GM23338 (cell line): ENCODE results near the gene CDKN2D. TPM values are rescaled to one million over a fixed set of nuclear protein-coding genes. Genes with fewer than 3 reads are reported as not detected.

ENCODE experiments used
- ATAC-seq: fragments of 200-7000 bp; cut with Tn5 transposase; 3 replicates; pipeline ENCODE4 v1.9.1; 2020
- DNase-seq: peaks from one replicate; pipeline ENCODE4 v3.0.0-alpha.2; 2015; ENCODE audit warnings: low spot score
- H2AFZ ChIP-seq: fragments of 200-600 bp; sonication (generic); 2 replicates; pipeline ENCODE4 v1.8.0; 2016; ENCODE audit warnings: antibody characterized with exemption, mild to moderate bottlenecking, moderate library complexity
- H3F3A ChIP-seq: fragments of 200-600 bp; sonication (generic); replicated peaks from 2 replicates; pipeline ENCODE4 v1.8.0; 2017; ENCODE audit warnings: antibody characterized with exemption, mixed run types, low read depth
- H3K27ac ChIP-seq: fragments of 200-600 bp; sonication (generic); 2 replicates; pipeline ENCODE4 v1.6.1; 2016; ENCODE audit warnings: low read depth
- H3K27me3 ChIP-seq: fragments of 200-600 bp; sonication (generic); 2 replicates; pipeline ENCODE4 v1.8.0; 2016; ENCODE audit warnings: mild to moderate bottlenecking, mixed run types, moderate library complexity; ENCODE audit not compliant: insufficient read depth
- H3K36me3 ChIP-seq: fragments of 200-600 bp; sonication (generic); 2 replicates; pipeline ENCODE4 v1.8.0; 2016; ENCODE audit warnings: mild to moderate bottlenecking; ENCODE audit not compliant: insufficient read depth
- H3K4me1 ChIP-seq: fragments of 200-600 bp; sonication (generic); 2 replicates; pipeline ENCODE4 v1.8.0; 2016; ENCODE audit warnings: mild to moderate bottlenecking, moderate library complexity; ENCODE audit not compliant: insufficient read depth
- H3K4me2 ChIP-seq: fragments of 200-600 bp; sonication (generic); 2 replicates; pipeline ENCODE4 v1.7.1; 2017; ENCODE audit warnings: mixed run types
- H3K4me3 ChIP-seq: fragments of 200-600 bp; sonication (generic); 2 replicates; pipeline ENCODE4 v1.6.1; 2016; ENCODE audit warnings: mixed run types
- H3K79me2 ChIP-seq: fragments of 200-600 bp; sonication (generic); replicated peaks from 2 replicates; pipeline ENCODE4 v1.8.0; 2017; ENCODE audit warnings: mild to moderate bottlenecking; ENCODE audit not compliant: insufficient read depth
- H3K9me2 ChIP-seq: fragments of 200-600 bp; sonication (generic); 2 replicates; pipeline ENCODE4 v1.8.0; 2017; ENCODE audit not compliant: insufficient read depth
- H4K20me1 ChIP-seq: fragments of 200-600 bp; sonication (generic); replicated peaks from 2 replicates; pipeline ENCODE4 v1.8.0; 2017; ENCODE audit warnings: mild to moderate bottlenecking; ENCODE audit not compliant: insufficient read depth
- H3K27ac Mint-ChIP-seq: 2 replicates; pipeline ENCODE4 v1.8.0; 2020; ENCODE audit warnings: inconsistent platforms, mild to moderate bottlenecking, moderate library complexity, mixed read lengths
- H3K27me3 Mint-ChIP-seq: 3 replicates; pipeline ENCODE4 v1.8.0; 2022; ENCODE audit warnings: low read depth, mild to moderate bottlenecking, moderate library complexity, mixed read lengths, inconsistent platforms; ENCODE audit not compliant: insufficient read depth, poor library complexity
- H3K36me3 Mint-ChIP-seq: 3 replicates; pipeline ENCODE4 v1.8.0; 2021; ENCODE audit warnings: low read depth, mild to moderate bottlenecking, inconsistent platforms, moderate library complexity, mixed read lengths
- H3K4me1 Mint-ChIP-seq: 3 replicates; pipeline ENCODE4 v1.8.0; 2020; ENCODE audit warnings: mild to moderate bottlenecking, inconsistent platforms, mixed read lengths
- H3K4me3 Mint-ChIP-seq: 3 replicates; pipeline ENCODE4 v1.8.0; 2021; ENCODE audit warnings: moderate library complexity, mild to moderate bottlenecking, inconsistent platforms, mixed read lengths
- H3K9me3 Mint-ChIP-seq: 3 replicates; pipeline ENCODE4 v1.8.0; 2020; ENCODE audit warnings: moderate library complexity, mild to moderate bottlenecking, inconsistent platforms, mixed read lengths
- CREB1 ChIP-seq: fragments of 250-450 bp; sonication (Bioruptor Pico); IDR thresholded peaks from 2 replicates; pipeline ENCODE4 v1.5.0; 2020; ENCODE audit warnings: low read depth, mild to moderate bottlenecking, moderate library complexity
- EZH2 ChIP-seq: fragments of 200-600 bp; sonication (generic); IDR thresholded peaks from one replicate; pipeline ENCODE4 v1.8.0; 2017; ENCODE audit warnings: antibody characterized with exemption, mild to moderate bottlenecking, low read depth; ENCODE audit not compliant: unreplicated experiment
- EZH2phosphoT487 ChIP-seq: fragments of 200-600 bp; sonication (generic); IDR thresholded peaks from one replicate; pipeline ENCODE4 v1.8.1; 2018; ENCODE audit warnings: antibody characterized with exemption; ENCODE audit not compliant: unreplicated experiment
- JUNB ChIP-seq: IDR thresholded peaks from one replicate; pipeline ENCODE4 v1.6.1; 2016; ENCODE audit warnings: antibody characterized with exemption; ENCODE audit not compliant: unreplicated experiment
- NANOG ChIP-seq: IDR thresholded peaks from 2 replicates; pipeline ENCODE4 v1.6.1; 2016; ENCODE audit warnings: antibody characterized with exemption, borderline replicate concordance
- POLR2AphosphoS5 ChIP-seq: IDR thresholded peaks from 2 replicates; pipeline ENCODE4 v1.6.1; 2016; ENCODE audit warnings: antibody characterized with exemption, low read depth
- STAT1 ChIP-seq: IDR thresholded peaks from one replicate; pipeline ENCODE4 v1.6.1; 2016; ENCODE audit warnings: antibody characterized with exemption; ENCODE audit not compliant: unreplicated experiment
- ZNF114 ChIP-seq: fragments of 250-450 bp; sonication (Bioruptor Pico); IDR thresholded peaks from 2 replicates; pipeline ENCODE4 v1.5.0; 2020; ENCODE audit warnings: mild to moderate bottlenecking, moderate library complexity
- ZNF331 ChIP-seq: fragments of 250-450 bp; sonication (Bioruptor Pico); IDR thresholded peaks from 2 replicates; pipeline ENCODE4 v1.5.0; 2020; ENCODE audit warnings: low read depth, mild to moderate bottlenecking, moderate library complexity
- polyA plus RNA-seq: library from polyadenylated mRNA; unstranded; fragments of >200 nt; fragmentation: Nextera tagmentation; extraction: Ambion mirVana; gene quantifications from 2 replicates; pipeline ENCODE4 v1.2.1, GENCODE V29; 2016
- total RNA-seq: library from RNA; depleted of rRNA; stranded (reverse); fragments of >200 nt; shearing (Covaris generic); gene quantifications from 2 replicates; pipeline ENCODE4 v1.2.3, GENCODE V29; 2014
- TF ChIP-seq, protein P1 (sequence below), 2 experiments: fragments of 200-600 bp in 1 of 2; sonication (generic) in 1 of 2; conservative IDR thresholded peaks; 2 replicates each; pipeline versions ENCODE4 v1.5.1 to v1.6.1; 2016 to 2017; ENCODE audit warnings: antibody characterized with exemption in 2 of 2, low read depth in 2 of 2, mild to moderate bottlenecking in 2 of 2, moderate library complexity in 1 of 2
- TF ChIP-seq, protein P2 (sequence below): IDR thresholded peaks from one replicate; pipeline ENCODE4 v1.6.1; 2018; ENCODE audit warnings: antibody characterized with exemption; ENCODE audit not compliant: unreplicated experiment
- TF ChIP-seq, protein P3 (sequence below): IDR thresholded peaks from 2 replicates; pipeline ENCODE4 v1.6.1; 2016; ENCODE audit warnings: antibody characterized with exemption
- TF ChIP-seq, protein P4 (sequence below): fragments of 250-450 bp; sonication (Bioruptor Pico); IDR thresholded peaks from 2 replicates; pipeline ENCODE4 v1.5.0; 2020; ENCODE audit warnings: mild to moderate bottlenecking, moderate library complexity

CDKN2D gene
- total and polyA plus RNA-seq, 2 experiments from 2014 or later, result 1.4 to 4.0 TPM

DNA sequence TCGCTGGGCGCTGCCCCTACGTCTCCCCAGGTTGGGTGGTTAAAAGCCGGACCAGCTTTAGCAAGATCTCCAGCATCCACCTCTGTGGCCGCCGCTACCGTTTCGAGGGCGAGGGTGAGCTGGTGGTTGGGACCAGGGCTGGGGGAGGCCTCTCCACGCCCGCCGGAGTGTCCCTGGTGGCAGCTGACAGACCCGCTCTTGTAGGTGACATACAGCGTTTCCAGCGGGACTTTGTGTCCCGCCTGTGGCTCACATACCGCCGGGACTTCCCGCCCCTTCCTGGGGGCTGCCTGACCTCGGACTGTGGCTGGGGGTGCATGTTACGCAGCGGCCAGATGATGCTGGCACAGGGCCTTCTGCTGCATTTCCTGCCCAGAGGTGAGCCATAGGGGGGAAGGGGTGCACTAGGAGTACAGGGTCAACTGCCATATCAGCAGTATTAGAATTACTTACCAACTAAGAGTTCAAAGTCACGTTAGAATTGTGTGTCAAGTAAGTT is 24.0 kb downstream of the CDKN2D start:
- peaks cover 24% of the 10 kb centered on the region for H3K36me3 Mint-ChIP-seq

More for the DNA sequence above, 24.0 kb downstream of the CDKN2D start:
- Mint-ChIP-seq H3K27ac (no peak overlapping the region), H3K4me1 (no peaks in the 10 kb centered on the region), H3K27me3 (peaks cover 6% of the 10 kb centered on the region), H3K9me3 (no peaks in the 10 kb centered on the region), H3K4me3 (peak overlapping the region; percentile 87)
- peaks cover 17% of the 10 kb centered on the region for H3K79me2 ChIP-seq
- TF ChIP-seq, protein P1, sequence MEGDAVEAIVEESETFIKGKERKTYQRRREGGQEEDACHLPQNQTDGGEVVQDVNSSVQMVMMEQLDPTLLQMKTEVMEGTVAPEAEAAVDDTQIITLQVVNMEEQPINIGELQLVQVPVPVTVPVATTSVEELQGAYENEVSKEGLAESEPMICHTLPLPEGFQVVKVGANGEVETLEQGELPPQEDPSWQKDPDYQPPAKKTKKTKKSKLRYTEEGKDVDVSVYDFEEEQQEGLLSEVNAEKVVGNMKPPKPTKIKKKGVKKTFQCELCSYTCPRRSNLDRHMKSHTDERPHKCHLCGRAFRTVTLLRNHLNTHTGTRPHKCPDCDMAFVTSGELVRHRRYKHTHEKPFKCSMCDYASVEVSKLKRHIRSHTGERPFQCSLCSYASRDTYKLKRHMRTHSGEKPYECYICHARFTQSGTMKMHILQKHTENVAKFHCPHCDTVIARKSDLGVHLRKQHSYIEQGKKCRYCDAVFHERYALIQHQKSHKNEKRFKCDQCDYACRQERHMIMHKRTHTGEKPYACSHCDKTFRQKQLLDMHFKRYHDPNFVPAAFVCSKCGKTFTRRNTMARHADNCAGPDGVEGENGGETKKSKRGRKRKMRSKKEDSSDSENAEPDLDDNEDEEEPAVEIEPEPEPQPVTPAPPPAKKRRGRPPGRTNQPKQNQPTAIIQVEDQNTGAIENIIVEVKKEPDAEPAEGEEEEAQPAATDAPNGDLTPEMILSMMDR (conservative IDR thresholded peaks at IDR 0.05; ENCODE audit: low read depth in 2 of 2), result no peak
- TF ChIP-seq POLR2AphosphoS5, result no peak
- no peak for TF ChIP-seq EZH2
- TF ChIP-seq, protein P2, sequence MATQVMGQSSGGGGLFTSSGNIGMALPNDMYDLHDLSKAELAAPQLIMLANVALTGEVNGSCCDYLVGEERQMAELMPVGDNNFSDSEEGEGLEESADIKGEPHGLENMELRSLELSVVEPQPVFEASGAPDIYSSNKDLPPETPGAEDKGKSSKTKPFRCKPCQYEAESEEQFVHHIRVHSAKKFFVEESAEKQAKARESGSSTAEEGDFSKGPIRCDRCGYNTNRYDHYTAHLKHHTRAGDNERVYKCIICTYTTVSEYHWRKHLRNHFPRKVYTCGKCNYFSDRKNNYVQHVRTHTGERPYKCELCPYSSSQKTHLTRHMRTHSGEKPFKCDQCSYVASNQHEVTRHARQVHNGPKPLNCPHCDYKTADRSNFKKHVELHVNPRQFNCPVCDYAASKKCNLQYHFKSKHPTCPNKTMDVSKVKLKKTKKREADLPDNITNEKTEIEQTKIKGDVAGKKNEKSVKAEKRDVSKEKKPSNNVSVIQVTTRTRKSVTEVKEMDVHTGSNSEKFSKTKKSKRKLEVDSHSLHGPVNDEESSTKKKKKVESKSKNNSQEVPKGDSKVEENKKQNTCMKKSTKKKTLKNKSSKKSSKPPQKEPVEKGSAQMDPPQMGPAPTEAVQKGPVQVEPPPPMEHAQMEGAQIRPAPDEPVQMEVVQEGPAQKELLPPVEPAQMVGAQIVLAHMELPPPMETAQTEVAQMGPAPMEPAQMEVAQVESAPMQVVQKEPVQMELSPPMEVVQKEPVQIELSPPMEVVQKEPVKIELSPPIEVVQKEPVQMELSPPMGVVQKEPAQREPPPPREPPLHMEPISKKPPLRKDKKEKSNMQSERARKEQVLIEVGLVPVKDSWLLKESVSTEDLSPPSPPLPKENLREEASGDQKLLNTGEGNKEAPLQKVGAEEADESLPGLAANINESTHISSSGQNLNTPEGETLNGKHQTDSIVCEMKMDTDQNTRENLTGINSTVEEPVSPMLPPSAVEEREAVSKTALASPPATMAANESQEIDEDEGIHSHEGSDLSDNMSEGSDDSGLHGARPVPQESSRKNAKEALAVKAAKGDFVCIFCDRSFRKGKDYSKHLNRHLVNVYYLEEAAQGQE, result no peak
- no peak for TF ChIP-seq ZNF331 (CRISPR knock-in tag)
- TF ChIP-seq NANOG, result no peak
- TF ChIP-seq, protein P3, sequence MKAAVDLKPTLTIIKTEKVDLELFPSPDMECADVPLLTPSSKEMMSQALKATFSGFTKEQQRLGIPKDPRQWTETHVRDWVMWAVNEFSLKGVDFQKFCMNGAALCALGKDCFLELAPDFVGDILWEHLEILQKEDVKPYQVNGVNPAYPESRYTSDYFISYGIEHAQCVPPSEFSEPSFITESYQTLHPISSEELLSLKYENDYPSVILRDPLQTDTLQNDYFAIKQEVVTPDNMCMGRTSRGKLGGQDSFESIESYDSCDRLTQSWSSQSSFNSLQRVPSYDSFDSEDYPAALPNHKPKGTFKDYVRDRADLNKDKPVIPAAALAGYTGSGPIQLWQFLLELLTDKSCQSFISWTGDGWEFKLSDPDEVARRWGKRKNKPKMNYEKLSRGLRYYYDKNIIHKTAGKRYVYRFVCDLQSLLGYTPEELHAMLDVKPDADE, result no peak
- no peak for TF ChIP-seq JUNB
- no peak for TF ChIP-seq ZNF114
- TF ChIP-seq STAT1, result no peak
- TF ChIP-seq, protein P4, sequence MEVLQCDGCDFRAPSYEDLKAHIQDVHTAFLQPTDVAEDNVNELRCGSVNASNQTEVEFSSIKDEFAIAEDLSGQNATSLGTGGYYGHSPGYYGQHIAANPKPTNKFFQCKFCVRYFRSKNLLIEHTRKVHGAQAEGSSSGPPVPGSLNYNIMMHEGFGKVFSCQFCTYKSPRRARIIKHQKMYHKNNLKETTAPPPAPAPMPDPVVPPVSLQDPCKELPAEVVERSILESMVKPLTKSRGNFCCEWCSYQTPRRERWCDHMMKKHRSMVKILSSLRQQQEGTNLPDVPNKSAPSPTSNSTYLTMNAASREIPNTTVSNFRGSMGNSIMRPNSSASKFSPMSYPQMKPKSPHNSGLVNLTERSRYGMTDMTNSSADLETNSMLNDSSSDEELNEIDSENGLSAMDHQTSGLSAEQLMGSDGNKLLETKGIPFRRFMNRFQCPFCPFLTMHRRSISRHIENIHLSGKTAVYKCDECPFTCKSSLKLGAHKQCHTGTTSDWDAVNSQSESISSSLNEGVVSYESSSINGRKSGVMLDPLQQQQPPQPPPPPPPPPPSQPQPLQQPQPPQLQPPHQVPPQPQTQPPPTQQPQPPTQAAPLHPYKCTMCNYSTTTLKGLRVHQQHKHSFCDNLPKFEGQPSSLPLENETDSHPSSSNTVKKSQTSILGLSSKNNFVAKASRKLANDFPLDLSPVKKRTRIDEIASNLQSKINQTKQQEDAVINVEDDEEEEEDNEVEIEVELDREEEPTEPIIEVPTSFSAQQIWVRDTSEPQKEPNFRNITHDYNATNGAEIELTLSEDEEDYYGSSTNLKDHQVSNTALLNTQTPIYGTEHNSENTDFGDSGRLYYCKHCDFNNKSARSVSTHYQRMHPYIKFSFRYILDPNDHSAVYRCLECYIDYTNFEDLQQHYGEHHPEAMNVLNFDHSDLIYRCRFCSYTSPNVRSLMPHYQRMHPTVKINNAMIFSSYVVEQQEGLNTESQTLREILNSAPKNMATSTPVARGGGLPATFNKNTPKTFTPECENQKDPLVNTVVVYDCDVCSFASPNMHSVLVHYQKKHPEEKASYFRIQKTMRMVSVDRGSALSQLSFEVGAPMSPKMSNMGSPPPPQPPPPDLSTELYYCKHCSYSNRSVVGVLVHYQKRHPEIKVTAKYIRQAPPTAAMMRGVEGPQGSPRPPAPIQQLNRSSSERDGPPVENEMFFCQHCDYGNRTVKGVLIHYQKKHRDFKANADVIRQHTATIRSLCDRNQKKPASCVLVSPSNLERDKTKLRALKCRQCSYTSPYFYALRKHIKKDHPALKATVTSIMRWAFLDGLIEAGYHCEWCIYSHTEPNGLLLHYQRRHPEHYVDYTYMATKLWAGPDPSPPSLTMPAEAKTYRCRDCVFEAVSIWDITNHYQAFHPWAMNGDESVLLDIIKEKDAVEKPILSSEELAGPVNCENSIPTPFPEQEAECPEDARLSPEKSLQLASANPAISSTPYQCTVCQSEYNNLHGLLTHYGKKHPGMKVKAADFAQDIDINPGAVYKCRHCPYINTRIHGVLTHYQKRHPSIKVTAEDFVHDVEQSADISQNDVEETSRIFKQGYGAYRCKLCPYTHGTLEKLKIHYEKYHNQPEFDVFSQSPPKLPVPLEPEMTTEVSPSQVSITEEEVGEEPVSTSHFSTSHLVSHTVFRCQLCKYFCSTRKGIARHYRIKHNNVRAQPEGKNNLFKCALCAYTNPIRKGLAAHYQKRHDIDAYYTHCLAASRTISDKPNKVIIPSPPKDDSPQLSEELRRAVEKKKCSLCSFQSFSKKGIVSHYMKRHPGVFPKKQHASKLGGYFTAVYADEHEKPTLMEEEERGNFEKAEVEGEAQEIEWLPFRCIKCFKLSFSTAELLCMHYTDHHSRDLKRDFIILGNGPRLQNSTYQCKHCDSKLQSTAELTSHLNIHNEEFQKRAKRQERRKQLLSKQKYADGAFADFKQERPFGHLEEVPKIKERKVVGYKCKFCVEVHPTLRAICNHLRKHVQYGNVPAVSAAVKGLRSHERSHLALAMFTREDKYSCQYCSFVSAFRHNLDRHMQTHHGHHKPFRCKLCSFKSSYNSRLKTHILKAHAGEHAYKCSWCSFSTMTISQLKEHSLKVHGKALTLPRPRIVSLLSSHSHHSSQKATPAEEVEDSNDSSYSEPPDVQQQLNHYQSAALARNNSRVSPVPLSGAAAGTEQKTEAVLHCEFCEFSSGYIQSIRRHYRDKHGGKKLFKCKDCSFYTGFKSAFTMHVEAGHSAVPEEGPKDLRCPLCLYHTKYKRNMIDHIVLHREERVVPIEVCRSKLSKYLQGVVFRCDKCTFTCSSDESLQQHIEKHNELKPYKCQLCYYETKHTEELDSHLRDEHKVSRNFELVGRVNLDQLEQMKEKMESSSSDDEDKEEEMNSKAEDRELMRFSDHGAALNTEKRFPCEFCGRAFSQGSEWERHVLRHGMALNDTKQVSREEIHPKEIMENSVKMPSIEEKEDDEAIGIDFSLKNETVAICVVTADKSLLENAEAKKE (CRISPR knock-in tag), result no peak
- no peak for TF ChIP-seq CREB1 (CRISPR knock-in tag)
- no peak for TF ChIP-seq EZH2phosphoT487
- H3K4me2 ChIP-seq, result peak overlapping the region; percentile 82
- no peak overlapping the region for H3K27ac ChIP-seq
- DNase-seq (peak; percentile 29), ATAC-seq (no peak)
- no peaks in the 10 kb centered on the region; the same call in 1 of the 2 replicates for H3K4me1 ChIP-seq
- peaks cover 3% of the 10 kb centered on the region; the same call in 1 of the 2 replicates for H4K20me1 ChIP-seq
- H3K4me3 ChIP-seq, result peak overlapping the region; percentile 85
- 0 out of 2 replicates have a peak, but pooled peaks cover 3% of the 10 kb centered on the region for H3K36me3 ChIP-seq
- H3F3A ChIP-seq, result 0 out of 2 replicates have a peak, but pooled peaks cover 12% of the 10 kb centered on the region
- H3K27me3 ChIP-seq, result no peaks in the 10 kb centered on the region
- no peaks in the 10 kb centered on the region for H3K9me2 ChIP-seq
- no peak overlapping the region for H2AFZ ChIP-seq
